ENCODE data around the gene LRP2.

DNA sequence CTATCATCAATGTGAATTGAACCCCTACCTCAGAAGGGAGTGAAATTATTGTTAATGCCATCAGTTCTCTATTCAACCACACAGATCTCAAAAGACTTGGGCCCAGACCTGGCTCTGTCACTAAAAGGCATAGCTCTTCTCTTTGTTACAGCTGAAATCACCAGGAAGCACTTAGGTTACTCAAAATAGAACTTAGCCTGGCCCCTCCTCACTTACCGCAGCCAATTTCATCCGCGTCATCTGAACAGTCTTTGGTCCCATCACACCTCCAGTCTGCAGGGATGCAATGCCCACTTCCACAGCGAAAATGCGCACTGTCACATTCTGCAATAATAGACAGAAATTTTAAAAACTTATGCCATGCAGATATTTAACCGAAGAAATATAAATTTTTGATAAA lies 41.8 kb downstream of the LRP2 start:
- TF ChIP-seq, protein P1, sequence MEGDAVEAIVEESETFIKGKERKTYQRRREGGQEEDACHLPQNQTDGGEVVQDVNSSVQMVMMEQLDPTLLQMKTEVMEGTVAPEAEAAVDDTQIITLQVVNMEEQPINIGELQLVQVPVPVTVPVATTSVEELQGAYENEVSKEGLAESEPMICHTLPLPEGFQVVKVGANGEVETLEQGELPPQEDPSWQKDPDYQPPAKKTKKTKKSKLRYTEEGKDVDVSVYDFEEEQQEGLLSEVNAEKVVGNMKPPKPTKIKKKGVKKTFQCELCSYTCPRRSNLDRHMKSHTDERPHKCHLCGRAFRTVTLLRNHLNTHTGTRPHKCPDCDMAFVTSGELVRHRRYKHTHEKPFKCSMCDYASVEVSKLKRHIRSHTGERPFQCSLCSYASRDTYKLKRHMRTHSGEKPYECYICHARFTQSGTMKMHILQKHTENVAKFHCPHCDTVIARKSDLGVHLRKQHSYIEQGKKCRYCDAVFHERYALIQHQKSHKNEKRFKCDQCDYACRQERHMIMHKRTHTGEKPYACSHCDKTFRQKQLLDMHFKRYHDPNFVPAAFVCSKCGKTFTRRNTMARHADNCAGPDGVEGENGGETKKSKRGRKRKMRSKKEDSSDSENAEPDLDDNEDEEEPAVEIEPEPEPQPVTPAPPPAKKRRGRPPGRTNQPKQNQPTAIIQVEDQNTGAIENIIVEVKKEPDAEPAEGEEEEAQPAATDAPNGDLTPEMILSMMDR (IDR thresholded peaks at IDR 0.05; ENCODE audit: borderline replicate concordance, extremely low read depth, low read length, poor library complexity, severe bottlenecking) = no peak
- no peak for TF ChIP-seq EZH2 (IDR thresholded peaks at IDR 0.05; ENCODE audit: borderline replicate concordance, low read depth, low read length, severe bottlenecking)

Measured in DND-41 (cell line).